Tibial artery (tissue), 4 donors: ENCODE measurements around the gene LIN9.

Experiments
- DNase-seq, 2 donors: peaks; one replicate each; pipeline ENCODE4 v3.0.0-alpha.2; 2019
- H3K27ac ChIP-seq, 2 donors: fragments of 200-600 bp; sonication (generic) in 1 of 2; 1 replicate in 1 of 2; 2 replicates in 1 of 2; pipeline ENCODE4 v1.5.1; 2018 to 2019; ENCODE audit warnings: mild to moderate bottlenecking in 1 of 2
- H3K27me3 ChIP-seq, 2 donors: fragments of 200-600 bp; sonication (generic) in 1 of 2; one replicate each; pipeline versions ENCODE4 v1.5.1 to v1.6.0; 2016 to 2019
- H3K36me3 ChIP-seq, 3 donors: fragments of 200-600 bp; sonication (generic) in 2 of 3; one replicate each; pipeline ENCODE4 v1.5.1; 2016 to 2019; ENCODE audit warnings: mild to moderate bottlenecking in 2 of 3
- H3K4me1 ChIP-seq, 4 donors: fragments of 200-600 bp; sonication (generic) in 2 of 4; 1 replicate in 3 of 4; 2 replicates in 1 of 4; pipeline ENCODE4 v1.5.1; 2016 to 2019
- H3K4me3 ChIP-seq, 2 donors: fragments of 200-600 bp; sonication (generic) in 1 of 2; 1 replicate in 1 of 2; 2 replicates in 1 of 2; pipeline ENCODE4 v1.5.1; 2018 to 2019; ENCODE audit warnings: mild to moderate bottlenecking in 2 of 2
- H3K9me3 ChIP-seq, 3 donors: fragments of 200-600 bp; sonication (generic) in 1 of 3; one replicate each; pipeline ENCODE4 v1.5.1; 2016 to 2019
- CTCF ChIP-seq, 2 experiments: fragments of 200-600 bp in 1 of 2; fragments of 450-650 bp in 1 of 2; IDR thresholded peaks; one replicate each; pipeline ENCODE4 v1.5.1; 2017 to 2019; ENCODE audit warnings: antibody characterized with exemption in 2 of 2, mild to moderate bottlenecking in 1 of 2, moderate library complexity in 1 of 2
- intact Hi-C: fragments of 100-400 bp; cut with DNase I; formaldehyde crosslinking; loops from one replicate; pipeline ENCODE4 v1.15.0; 2023; ENCODE audit warnings: low total_unique reads

LIN9 gene

GRCh38 chr1:226248796-226249195 is 60.2 kb downstream of the LIN9 start:
- Histone ChIP-seq H3K9me3 (no peaks in the 10 kb centered on the region), H3K4me1 (no peaks in the 10 kb centered on the region), H3K27me3 (no peaks in the 10 kb centered on the region), H3K36me3 (peaks cover 0 to 10% (median 0%) of the 10 kb centered on the region in 3 donors), H3K4me3 (no peak overlapping the region), H3K27ac (no peak overlapping the region)
- intact Hi-C loops: no loop called here
- DNase-seq: no peak
- no peak for TF ChIP-seq CTCF (IDR thresholded peaks at IDR 0.05)

- H3K4me3 ChIP-seq: no peak overlapping the region
- no peak overlapping the region for H3K27ac ChIP-seq
- H3K36me3 ChIP-seq: peaks cover 0 to 10% (median 0%) of the 10 kb centered on the region in 3 donors
- no peaks in the 10 kb centered on the region for H3K27me3 ChIP-seq
- no peak for TF ChIP-seq CTCF (IDR thresholded peaks at IDR 0.05)
- no peaks in the 10 kb centered on the region for H3K4me1 ChIP-seq
- no peak for DNase-seq
- intact Hi-C loops: no loop called here
- H3K9me3 ChIP-seq: no peaks in the 10 kb centered on the region
Measured at GRCh38 chr1:226248091-226248490, 60.9 kb downstream of the LIN9 start.

GRCh38 chr1:226239421-226239820 is 69.5 kb downstream of the LIN9 start:
- Histone ChIP-seq H3K36me3 (peaks cover 7 to 12% (median 11%) of the 10 kb centered on the region in 3 donors), H3K27ac (no peak overlapping the region), H3K9me3 (no peaks in the 10 kb centered on the region), H3K27me3 (no peaks in the 10 kb centered on the region), H3K4me3 (no peak overlapping the region), H3K4me1 (no peaks in the 10 kb centered on the region)
- no peak for TF ChIP-seq CTCF (IDR thresholded peaks at IDR 0.05)
- intact Hi-C loops: no loop called here
- DNase-seq: no peak

GRCh38 chr1:226236826-226237225 is 72.1 kb downstream of the LIN9 start:
- Histone ChIP-seq H3K4me1 (no peaks in the 10 kb centered on the region), H3K27ac (no peak overlapping the region), H3K36me3 (peaks cover 12 to 18% (median 17%) of the 10 kb centered on the region in 3 donors), H3K27me3 (no peaks in the 10 kb centered on the region), H3K4me3 (no peak overlapping the region), H3K9me3 (no peaks in the 10 kb centered on the region)
- DNase-seq: no peak
- intact Hi-C loops: no loop called here
- no peak for TF ChIP-seq CTCF (IDR thresholded peaks at IDR 0.05)

- Histone ChIP-seq H3K4me3 (no peak overlapping the region), H3K9me3 (no peaks in the 10 kb centered on the region), H3K27me3 (no peaks in the 10 kb centered on the region), H3K4me1 (no peaks in the 10 kb centered on the region), H3K27ac (no peak overlapping the region), H3K36me3 (peaks cover 12 to 27% (median 18%) of the 10 kb centered on the region in 3 donors)
- intact Hi-C loops: no loop called here
- TF ChIP-seq CTCF (IDR thresholded peaks at IDR 0.05): no peak
- DNase-seq: no peak
Measured at GRCh38 chr1:226233806-226234205, 75.2 kb downstream of the LIN9 start.

- Histone ChIP-seq H3K27me3 (no peaks in the 10 kb centered on the region), H3K27ac (no peak overlapping the region), H3K9me3 (no peaks in the 10 kb centered on the region), H3K4me1 (no peaks in the 10 kb centered on the region), H3K36me3 (peaks cover 12 to 27% (median 18%) of the 10 kb centered on the region in 3 donors), H3K4me3 (no peak overlapping the region)
- intact Hi-C loops: no loop called here
- DNase-seq: no peak
- TF ChIP-seq CTCF (IDR thresholded peaks at IDR 0.05): no peak
Measured at GRCh38 chr1:226233293-226233692, 75.7 kb downstream of the LIN9 start.
